Neural progenitor cell (in vitro differentiated cells): ENCODE results near the gene DET1. TPM values are rescaled to one million over a fixed set of nuclear protein-coding genes. Genes with fewer than 3 reads are reported as not detected.

Experiments used
- DNase-seq: peaks from one replicate; pipeline ENCODE4 v3.0.0-alpha.2; 2016; ENCODE audit warnings: low spot score
- H2AFZ ChIP-seq: fragments of 200-600 bp; sonication (generic); replicated peaks from 2 replicates; pipeline ENCODE4 v1.6.1; 2016; ENCODE audit warnings: antibody characterized with exemption
- H3F3A ChIP-seq: fragments of 200-600 bp; sonication (generic); 2 replicates; pipeline ENCODE4 v1.6.1; 2016; ENCODE audit warnings: antibody characterized with exemption, low read depth
- H3K27ac ChIP-seq: fragments of 200-600 bp; sonication (generic); 2 replicates; pipeline ENCODE4 v1.5.1; 2016; ENCODE audit warnings: mild to moderate bottlenecking
- H3K27me3 ChIP-seq: fragments of 200-600 bp; sonication (generic); 2 replicates; pipeline ENCODE4 v1.6.1; 2016; ENCODE audit warnings: mild to moderate bottlenecking, moderate library complexity
- H3K36me3 ChIP-seq: fragments of 200-600 bp; sonication (generic); 2 replicates; pipeline ENCODE4 v1.5.1; 2016
- H3K4me1 ChIP-seq: fragments of 200-600 bp; sonication (generic); 2 replicates; pipeline ENCODE4 v1.6.1; 2016; ENCODE audit warnings: mixed run types
- H3K4me2 ChIP-seq: fragments of 200-600 bp; sonication (generic); 2 replicates; pipeline ENCODE4 v1.6.1; 2016
- H3K4me3 ChIP-seq: fragments of 200-600 bp; sonication (generic); 2 replicates; pipeline ENCODE4 v1.5.1; 2016
- H3K79me2 ChIP-seq: fragments of 200-600 bp; sonication (generic); 2 replicates; pipeline ENCODE4 v1.6.1; 2016; ENCODE audit warnings: low read depth
- H3K9ac ChIP-seq: fragments of 200-600 bp; sonication (generic); 2 replicates; pipeline ENCODE4 v1.6.1; 2016
- H3K9me3 ChIP-seq: fragments of 200-600 bp; sonication (generic); 2 replicates; pipeline ENCODE4 v1.5.1; 2016; ENCODE audit warnings: low read depth
- H4K20me1 ChIP-seq: fragments of 200-600 bp; sonication (generic); 2 replicates; pipeline ENCODE4 v1.6.1; 2016; ENCODE audit warnings: low read depth
- H3K27ac Mint-ChIP-seq: 3 replicates; pipeline ENCODE4 v1.8.0; 2021; ENCODE audit warnings: mixed read lengths
- H3K27me3 Mint-ChIP-seq: 2 replicates; pipeline ENCODE4 v1.8.0; 2022; ENCODE audit warnings: low read depth, mild to moderate bottlenecking, inconsistent platforms, moderate library complexity, mixed read lengths; ENCODE audit not compliant: insufficient read depth
- H3K36me3 Mint-ChIP-seq: 3 replicates; pipeline ENCODE4 v1.8.0; 2021; ENCODE audit warnings: mixed read lengths
- H3K4me1 Mint-ChIP-seq: 3 replicates; pipeline ENCODE4 v1.8.0; 2021; ENCODE audit warnings: mixed read lengths
- H3K4me3 Mint-ChIP-seq: 3 replicates; pipeline ENCODE4 v1.8.0; 2021; ENCODE audit warnings: mild to moderate bottlenecking, moderate library complexity, mixed read lengths
- H3K9me3 Mint-ChIP-seq: 3 replicates; pipeline ENCODE4 v1.8.0; 2020; ENCODE audit warnings: mixed read lengths
- EZH2 ChIP-seq: fragments of 200-600 bp; sonication (generic); IDR thresholded peaks from 2 replicates; pipeline ENCODE4 v1.6.1; 2017; ENCODE audit warnings: antibody characterized with exemption, mild to moderate bottlenecking, moderate library complexity
- EZH2phosphoT487 ChIP-seq: fragments of 200-600 bp; sonication (generic); IDR thresholded peaks from 2 replicates; pipeline ENCODE4 v1.6.1; 2017; ENCODE audit warnings: antibody characterized with exemption
- total RNA-seq: library from RNA; depleted of rRNA; stranded (reverse); fragments of >200 nt; gene quantifications from 2 replicates; pipeline ENCODE4 v1.2.3, GENCODE V29; 2015; ENCODE audit warnings: low replicate concordance
- TF ChIP-seq, protein P1 (sequence below): fragments of 200-600 bp; sonication (generic); IDR thresholded peaks from 2 replicates; pipeline ENCODE4 v1.5.1; 2017; ENCODE audit warnings: antibody characterized with exemption, mild to moderate bottlenecking

The DET1 gene
- total RNA-seq, 1 donor from 2014 or later, result 21.3 TPM

GRCh38 chr15:88535607-88536313, 10.7 kb downstream of the DET1 start:
- no peaks in the 10 kb centered on the region for H4K20me1 ChIP-seq
- H3K79me2 ChIP-seq, result peaks cover 9% of the 10 kb centered on the region
- Mint-ChIP-seq H3K36me3 (peaks cover 30% of the 10 kb centered on the region), H3K27ac (no peak overlapping the region), H3K27me3 (peaks cover 7% of the 10 kb centered on the region), H3K4me3 (peak overlapping the region; percentile 42), H3K4me1 (peaks cover 2% of the 10 kb centered on the region), H3K9me3 (no peaks in the 10 kb centered on the region)
- H3K4me1 ChIP-seq, result peaks cover 5% of the 10 kb centered on the region
- no peak overlapping the region for H3K4me3 ChIP-seq
- TF ChIP-seq, protein P1, sequence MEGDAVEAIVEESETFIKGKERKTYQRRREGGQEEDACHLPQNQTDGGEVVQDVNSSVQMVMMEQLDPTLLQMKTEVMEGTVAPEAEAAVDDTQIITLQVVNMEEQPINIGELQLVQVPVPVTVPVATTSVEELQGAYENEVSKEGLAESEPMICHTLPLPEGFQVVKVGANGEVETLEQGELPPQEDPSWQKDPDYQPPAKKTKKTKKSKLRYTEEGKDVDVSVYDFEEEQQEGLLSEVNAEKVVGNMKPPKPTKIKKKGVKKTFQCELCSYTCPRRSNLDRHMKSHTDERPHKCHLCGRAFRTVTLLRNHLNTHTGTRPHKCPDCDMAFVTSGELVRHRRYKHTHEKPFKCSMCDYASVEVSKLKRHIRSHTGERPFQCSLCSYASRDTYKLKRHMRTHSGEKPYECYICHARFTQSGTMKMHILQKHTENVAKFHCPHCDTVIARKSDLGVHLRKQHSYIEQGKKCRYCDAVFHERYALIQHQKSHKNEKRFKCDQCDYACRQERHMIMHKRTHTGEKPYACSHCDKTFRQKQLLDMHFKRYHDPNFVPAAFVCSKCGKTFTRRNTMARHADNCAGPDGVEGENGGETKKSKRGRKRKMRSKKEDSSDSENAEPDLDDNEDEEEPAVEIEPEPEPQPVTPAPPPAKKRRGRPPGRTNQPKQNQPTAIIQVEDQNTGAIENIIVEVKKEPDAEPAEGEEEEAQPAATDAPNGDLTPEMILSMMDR, result no peak
- TF ChIP-seq EZH2phosphoT487 (no peak), EZH2 (no peak)
- peaks cover 6% of the 10 kb centered on the region for H3K36me3 ChIP-seq
- H3F3A ChIP-seq, result no peaks in the 10 kb centered on the region
- H3K4me2 ChIP-seq, result no peak overlapping the region
- H3K27ac ChIP-seq, result no peak overlapping the region
- no peaks in the 10 kb centered on the region for H3K9me3 ChIP-seq
- H3K9ac ChIP-seq, result no peak overlapping the region
- H3K27me3 ChIP-seq, result no peaks in the 10 kb centered on the region
- no peak for DNase-seq
- H2AFZ ChIP-seq, result no peak overlapping the region

DNA sequence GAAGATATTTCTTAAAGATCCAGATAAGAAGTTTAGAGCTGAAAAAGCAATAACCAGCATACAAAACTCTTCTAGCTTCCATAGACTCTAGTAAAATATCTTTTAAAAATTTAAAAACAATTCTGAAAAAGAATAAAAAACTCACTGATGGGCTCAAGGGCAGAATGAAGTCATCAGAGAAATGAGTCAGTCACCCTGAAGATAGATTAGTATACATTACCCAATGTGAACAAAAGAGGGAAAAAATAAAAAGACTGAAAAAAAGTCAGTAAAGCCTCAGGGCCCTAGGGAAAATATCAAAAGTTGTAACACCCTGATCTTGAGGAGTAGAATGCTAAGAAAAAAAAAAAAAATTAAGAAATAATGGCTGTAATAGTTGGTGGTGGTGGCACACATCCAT, 11.4 kb downstream of the DET1 start:
- H3K4me1 ChIP-seq, result peaks cover 2% of the 10 kb centered on the region
- Mint-ChIP-seq H3K27me3 (peaks cover 7% of the 10 kb centered on the region), H3K36me3 (peaks cover 33% of the 10 kb centered on the region), H3K9me3 (no peaks in the 10 kb centered on the region), H3K27ac (no peak overlapping the region), H3K4me3 (no peak overlapping the region), H3K4me1 (no peaks in the 10 kb centered on the region)
- no peak overlapping the region for H3K4me3 ChIP-seq
- no peak overlapping the region for H3K9ac ChIP-seq
- no peaks in the 10 kb centered on the region for H3F3A ChIP-seq
- peaks cover 9% of the 10 kb centered on the region for H3K79me2 ChIP-seq
- peaks cover 6% of the 10 kb centered on the region for H3K36me3 ChIP-seq
- no peak for DNase-seq
- no peaks in the 10 kb centered on the region for H3K27me3 ChIP-seq
- H3K9me3 ChIP-seq, result no peaks in the 10 kb centered on the region
- no peak overlapping the region for H3K27ac ChIP-seq
- H3K4me2 ChIP-seq, result no peak overlapping the region
- TF ChIP-seq, protein P1, result no peak
- no peak for TF ChIP-seq EZH2
- TF ChIP-seq EZH2phosphoT487, result no peak
- H4K20me1 ChIP-seq, result no peaks in the 10 kb centered on the region
- H2AFZ ChIP-seq, result no peak overlapping the region

GRCh38 chr15:88533376-88533775, 13.1 kb downstream of the DET1 start:
- H3K36me3 ChIP-seq, result peaks cover 6% of the 10 kb centered on the region
- H3K9me3 Mint-ChIP-seq, result no peaks in the 10 kb centered on the region
- no peak overlapping the region for H3K4me3 Mint-ChIP-seq
- no peak overlapping the region for H3K4me2 ChIP-seq
- H3K36me3 Mint-ChIP-seq, result peaks cover 32% of the 10 kb centered on the region
- DNase-seq, result no peak
- H3K27ac Mint-ChIP-seq, result no peak overlapping the region
- peaks cover 9% of the 10 kb centered on the region for H3K79me2 ChIP-seq
- H3K27me3 ChIP-seq, result no peaks in the 10 kb centered on the region
- H3K9ac ChIP-seq, result no peak overlapping the region
- H3K4me1 Mint-ChIP-seq, result no peaks in the 10 kb centered on the region
- H3K27ac ChIP-seq, result no peak overlapping the region
- no peak overlapping the region for H2AFZ ChIP-seq
- H3F3A ChIP-seq, result no peaks in the 10 kb centered on the region
- H4K20me1 ChIP-seq, result no peaks in the 10 kb centered on the region
- H3K9me3 ChIP-seq, result no peaks in the 10 kb centered on the region
- no peaks in the 10 kb centered on the region for H3K4me1 ChIP-seq
- no peak overlapping the region for H3K4me3 ChIP-seq
- peaks cover 5% of the 10 kb centered on the region for H3K27me3 Mint-ChIP-seq
- TF ChIP-seq EZH2, result no peak
- TF ChIP-seq, protein P1, result no peak
- TF ChIP-seq EZH2phosphoT487, result no peak
